ENCODE results near the gene PPARG.
A peak's percentile ranks its signal among the peaks of the same experiment; 100 is the strongest.

PPARG gene

GRCh38 chr3:12309716-12310115 lies 20.8 kb downstream of the PPARG start:
- Histone ChIP-seq H3K79me2 (ENCODE audit: control insufficient read depth, insufficient read depth, low read length, unreplicated experiment) (peaks cover 43% of the 10 kb centered on the region), H3K4me1 (ENCODE audit: control insufficient read depth, insufficient read depth, low read length, unreplicated experiment) (peaks cover 46% of the 10 kb centered on the region), H3K27ac (ENCODE audit: low read depth, low read length) (peak overlapping the region; percentile 86; the same call in 1 of the 2 replicates)

GRCh38 chr3:12312010-12312409 lies 23.1 kb downstream of the PPARG start:
- H2AFZ ChIP-seq (ENCODE audit: low read length, unreplicated experiment), result no peak overlapping the region
- peak overlapping the region; percentile 78 for H3K27ac ChIP-seq (ENCODE audit: low read depth, low read length)
- H3K79me2 ChIP-seq (ENCODE audit: control insufficient read depth, insufficient read depth, low read length, unreplicated experiment), result peaks cover 32% of the 10 kb centered on the region
- no peaks in the 10 kb centered on the region for H3K27me3 ChIP-seq (ENCODE audit: insufficient read depth, low read length)
- peak overlapping the region; percentile 40; the same call in 1 of the 2 replicates for H3K4me3 ChIP-seq (ENCODE audit: low read depth, low read length)
- peaks cover 18% of the 10 kb centered on the region; the same call in 1 of the 2 replicates for H3K36me3 ChIP-seq (ENCODE audit: insufficient read depth, low read length)
- H3K4me1 ChIP-seq (ENCODE audit: control insufficient read depth, insufficient read depth, low read length, unreplicated experiment), result peaks cover 44% of the 10 kb centered on the region

More at GRCh38 chr3:12309716-12310115, 20.8 kb downstream of the PPARG start:
- Histone ChIP-seq H3K4me3 (ENCODE audit: low read depth, low read length) (no peak overlapping the region), H3K36me3 (ENCODE audit: insufficient read depth, low read length) (peaks cover 15% of the 10 kb centered on the region; the same call in 1 of the 2 replicates), H2AFZ (ENCODE audit: low read length, unreplicated experiment) (no peak overlapping the region), H3K27me3 (ENCODE audit: insufficient read depth, low read length) (no peaks in the 10 kb centered on the region)

- H3K4me3 ChIP-seq (ENCODE audit: low read depth, low read length), result no peak overlapping the region
- H2AFZ ChIP-seq (ENCODE audit: low read length, unreplicated experiment), result no peak overlapping the region
- no peak overlapping the region for H3K27ac ChIP-seq (ENCODE audit: low read depth, low read length)
- H3K27me3 ChIP-seq (ENCODE audit: insufficient read depth, low read length), result no peaks in the 10 kb centered on the region
- H3K79me2 ChIP-seq (ENCODE audit: control insufficient read depth, insufficient read depth, low read length, unreplicated experiment), result peaks cover 33% of the 10 kb centered on the region
- H3K4me1 ChIP-seq (ENCODE audit: control insufficient read depth, insufficient read depth, low read length, unreplicated experiment), result peaks cover 43% of the 10 kb centered on the region
- H3K36me3 ChIP-seq (ENCODE audit: insufficient read depth, low read length), result peaks cover 18% of the 10 kb centered on the region; the same call in 1 of the 2 replicates
These were observed 24.6 kb downstream of the PPARG start for GRCh38 chr3:12313519-12313918.

GRCh38 chr3:12316253-12316652 lies 27.4 kb downstream of the PPARG start:
- Histone ChIP-seq H3K27me3 (ENCODE audit: insufficient read depth, low read length) (no peaks in the 10 kb centered on the region), H2AFZ (ENCODE audit: low read length, unreplicated experiment) (no peak overlapping the region), H3K36me3 (ENCODE audit: insufficient read depth, low read length) (peaks cover 9% of the 10 kb centered on the region; the same call in 1 of the 2 replicates), H3K4me3 (ENCODE audit: low read depth, low read length) (no peak overlapping the region), H3K27ac (ENCODE audit: low read depth, low read length) (no peak overlapping the region), H3K79me2 (ENCODE audit: control insufficient read depth, insufficient read depth, low read length, unreplicated experiment) (peaks cover 33% of the 10 kb centered on the region), H3K4me1 (ENCODE audit: control insufficient read depth, insufficient read depth, low read length, unreplicated experiment) (peaks cover 47% of the 10 kb centered on the region)

- H2AFZ ChIP-seq (ENCODE audit: low read length, unreplicated experiment), result no peak overlapping the region
- H3K27me3 ChIP-seq (ENCODE audit: insufficient read depth, low read length), result no peaks in the 10 kb centered on the region
- H3K36me3 ChIP-seq (ENCODE audit: insufficient read depth, low read length), result peaks cover 9% of the 10 kb centered on the region; the same call in 1 of the 2 replicates
- no peak overlapping the region for H3K27ac ChIP-seq (ENCODE audit: low read depth, low read length)
- no peak overlapping the region for H3K4me3 ChIP-seq (ENCODE audit: low read depth, low read length)
- peaks cover 31% of the 10 kb centered on the region for H3K79me2 ChIP-seq (ENCODE audit: control insufficient read depth, insufficient read depth, low read length, unreplicated experiment)
- H3K4me1 ChIP-seq (ENCODE audit: control insufficient read depth, insufficient read depth, low read length, unreplicated experiment), result peaks cover 41% of the 10 kb centered on the region
These were observed 28.0 kb downstream of the PPARG start for GRCh38 chr3:12316729-12317351.

GRCh38 chr3:12317914-12318313 lies 29.0 kb downstream of the PPARG start:
- H3K4me3 ChIP-seq (ENCODE audit: low read depth, low read length), result no peak overlapping the region
- H3K36me3 ChIP-seq (ENCODE audit: insufficient read depth, low read length), result peaks cover 9% of the 10 kb centered on the region; the same call in 1 of the 2 replicates
- H3K27me3 ChIP-seq (ENCODE audit: insufficient read depth, low read length), result no peaks in the 10 kb centered on the region
- H3K79me2 ChIP-seq (ENCODE audit: control insufficient read depth, insufficient read depth, low read length, unreplicated experiment), result peaks cover 31% of the 10 kb centered on the region
- peaks cover 34% of the 10 kb centered on the region for H3K4me1 ChIP-seq (ENCODE audit: control insufficient read depth, insufficient read depth, low read length, unreplicated experiment)
- H3K27ac ChIP-seq (ENCODE audit: low read depth, low read length), result peak overlapping the region; percentile 80
- no peak overlapping the region for H2AFZ ChIP-seq (ENCODE audit: low read length, unreplicated experiment)

- no peak overlapping the region for H2AFZ ChIP-seq (ENCODE audit: low read length, unreplicated experiment)
- H3K36me3 ChIP-seq (ENCODE audit: insufficient read depth, low read length), result peaks cover 5% of the 10 kb centered on the region; the same call in 1 of the 2 replicates
- peak overlapping the region; percentile 47 for H3K4me3 ChIP-seq (ENCODE audit: low read depth, low read length)
- peaks cover 31% of the 10 kb centered on the region for H3K4me1 ChIP-seq (ENCODE audit: control insufficient read depth, insufficient read depth, low read length, unreplicated experiment)
- peak overlapping the region; percentile 80 for H3K27ac ChIP-seq (ENCODE audit: low read depth, low read length)
- no peaks in the 10 kb centered on the region for H3K27me3 ChIP-seq (ENCODE audit: insufficient read depth, low read length)
- peaks cover 26% of the 10 kb centered on the region for H3K79me2 ChIP-seq (ENCODE audit: control insufficient read depth, insufficient read depth, low read length, unreplicated experiment)
These were observed 30.1 kb downstream of the PPARG start for GRCh38 chr3:12318758-12319621.

GRCh38 chr3:12321015-12321414 lies 32.1 kb downstream of the PPARG start:
- no peaks in the 10 kb centered on the region for H3K27me3 ChIP-seq (ENCODE audit: insufficient read depth, low read length)
- no peak overlapping the region for H3K27ac ChIP-seq (ENCODE audit: low read depth, low read length)
- H2AFZ ChIP-seq (ENCODE audit: low read length, unreplicated experiment), result no peak overlapping the region
- H3K4me3 ChIP-seq (ENCODE audit: low read depth, low read length), result no peak overlapping the region
- peaks cover 27% of the 10 kb centered on the region for H3K79me2 ChIP-seq (ENCODE audit: control insufficient read depth, insufficient read depth, low read length, unreplicated experiment)
- H3K36me3 ChIP-seq (ENCODE audit: insufficient read depth, low read length), result no peaks in the 10 kb centered on the region; the same call in 1 of the 2 replicates
- peaks cover 31% of the 10 kb centered on the region for H3K4me1 ChIP-seq (ENCODE audit: control insufficient read depth, insufficient read depth, low read length, unreplicated experiment)

- no peak overlapping the region for H2AFZ ChIP-seq (ENCODE audit: low read length, unreplicated experiment)
- no peaks in the 10 kb centered on the region; the same call in 1 of the 2 replicates for H3K36me3 ChIP-seq (ENCODE audit: insufficient read depth, low read length)
- no peak overlapping the region for H3K4me3 ChIP-seq (ENCODE audit: low read depth, low read length)
- H3K27ac ChIP-seq (ENCODE audit: low read depth, low read length), result no peak overlapping the region
- peaks cover 16% of the 10 kb centered on the region for H3K4me1 ChIP-seq (ENCODE audit: control insufficient read depth, insufficient read depth, low read length, unreplicated experiment)
- H3K79me2 ChIP-seq (ENCODE audit: control insufficient read depth, insufficient read depth, low read length, unreplicated experiment), result peaks cover 20% of the 10 kb centered on the region
- H3K27me3 ChIP-seq (ENCODE audit: insufficient read depth, low read length), result no peaks in the 10 kb centered on the region
These were observed 34.4 kb downstream of the PPARG start for GRCh38 chr3:12323237-12323636.

- Histone ChIP-seq H3K79me2 (ENCODE audit: control insufficient read depth, insufficient read depth, low read length, unreplicated experiment) (peaks cover 9% of the 10 kb centered on the region), H3K4me3 (ENCODE audit: low read depth, low read length) (no peak overlapping the region), H3K36me3 (ENCODE audit: insufficient read depth, low read length) (peaks cover 9% of the 10 kb centered on the region), H3K4me1 (ENCODE audit: control insufficient read depth, insufficient read depth, low read length, unreplicated experiment) (peaks cover 5% of the 10 kb centered on the region), H3K27ac (ENCODE audit: low read depth, low read length) (no peak overlapping the region), H2AFZ (ENCODE audit: low read length, unreplicated experiment) (no peak overlapping the region), H3K27me3 (ENCODE audit: insufficient read depth, low read length) (no peaks in the 10 kb centered on the region)
These were observed 37.0 kb downstream of the PPARG start for GRCh38 chr3:12325586-12326515.
